Ovary (tissue), 9 donors: Measurements from ENCODE around the gene PRDM13. TPM values are rescaled to one million over a fixed set of nuclear protein-coding genes. Genes with fewer than 3 reads are reported as not detected.
"Not testable (repeated sequence)": the region's sequence is repeated elsewhere in the genome, so short reads cannot be mapped to it uniquely, and the experiment has no call there.

Experiments used
- DNase-seq, 5 donors: peaks; one replicate each; pipeline ENCODE4 v3.0.0-alpha.2; 2019 to 2020
- H3K27ac ChIP-seq, 2 donors: fragments of 200-600 bp; one replicate each; pipeline versions ENCODE4 v1.5.1 to v1.8.0; 2019 to 2022
- H3K27me3 ChIP-seq: fragments of 200-600 bp; one replicate; pipeline ENCODE4 v1.8.0; 2022
- H3K36me3 ChIP-seq: fragments of 200-600 bp; sonication (generic); one replicate; pipeline ENCODE4 v1.5.1; 2019
- H3K4me1 ChIP-seq: one replicate; pipeline ENCODE4 v1.8.1; 2013; ENCODE audit warnings: mild to moderate bottlenecking, moderate library complexity; ENCODE audit not compliant: insufficient read depth
- H3K4me3 ChIP-seq: fragments of 200-600 bp; sonication (generic); one replicate; pipeline ENCODE4 v1.5.1; 2017
- H3K9me3 ChIP-seq, 2 donors: fragments of 200-600 bp in 1 of 2; sonication (generic) in 1 of 2; one replicate each; pipeline versions ENCODE4 v1.5.1 to v1.8.1; 2013 to 2019; ENCODE audit warnings: mild to moderate bottlenecking in 1 of 2, moderate library complexity in 1 of 2
- CTCF ChIP-seq, 3 donors: fragments of 450-650 bp in 2 of 3; fragments of 200-600 bp in 1 of 3; IDR thresholded peaks; one replicate each; pipeline versions ENCODE4 v1.5.1 to v1.8.0; 2016 to 2022; ENCODE audit warnings: antibody characterized with exemption in 3 of 3, mild to moderate bottlenecking in 1 of 3
- EP300 ChIP-seq: sonication (generic); formaldehyde crosslinking; IDR thresholded peaks from one replicate; pipeline ENCODE4 v1.6.1; 2017; ENCODE audit warnings: antibody characterized with exemption
- POLR2A ChIP-seq: fragments of 450-650 bp; IDR thresholded peaks from one replicate; pipeline ENCODE4 v1.6.1; 2017; ENCODE audit warnings: antibody characterized with exemption, mild to moderate bottlenecking, moderate library complexity
- WGBS, 3 donors: extraction: QIAGEN DNeasy Blood & Tissue Kit in 1 of 3; methylation state at CpG; one replicate each; pipeline versions ENCODE4 v1.1.5 to v1.1.7; 2013 to 2017; 5-methylcytosine and 5-hydroxymethylcytosine counted together
- intact Hi-C, 4 donors: fragments of 100-400 bp; cut with DNase I; formaldehyde crosslinking; loops; one replicate each; pipeline versions ENCODE4 v1.11.0 to v1.15.1; 2022 to 2023
- polyA plus RNA-seq, 2 donors: library from polyadenylated mRNA; stranded (reverse); fragments of 200-250 nt in 1 of 2; fragments of 350-450 nt in 1 of 2; fragmentation: Illumina TruSeq in 1 of 2; extraction: RNeasy Lipid Tissue Mini Kit (QIAGEN cat#74804) in 1 of 2; gene quantifications; one replicate each; pipeline ENCODE4 v1.2.3, GENCODE V29; 2013 to 2014
- total RNA-seq, 7 donors: library from RNA; depleted of rRNA in 2 of 7; stranded (reverse); fragments of >200 nt in 2 of 7; fragmentation: NEBNext Ultra II Directional in 3 of 7; extraction: Animal tissue kit (Norgen Biotek cat#: 25700) in 3 of 7; gene quantifications; one replicate each; pipeline versions ENCODE4 v1.1.0 to v1.2.4, GENCODE V29; 2016 to 2023
- donor health status: DM: no; HTN: no; CAD: no; lungs with moderate emphysema.
- donor health status: DM: no; HTN: no; CAD: no.
- donor health status: Bipolar disorder and iron deficiency.
- donor health status: DM: yes; HTN: yes; CAD: no.
- donor health status: DM: no; HTN: no; CAD: no.
- donor health status: DM: yes; HTN: yes; CAD: no.

Gene PRDM13
- total and polyA plus RNA-seq, 9 donors = 0.02 TPM; not detected in 8

GRCh38 chr6:99637629-99638028 is 31.0 kb downstream of the PRDM13 start:
- no peak overlapping the region for H3K4me3 ChIP-seq
- no peaks in the 10 kb centered on the region for H3K27me3 ChIP-seq
- no peak overlapping the region for H3K27ac ChIP-seq
- intact Hi-C loops = no loop called here
- no peaks in the 10 kb centered on the region for H3K36me3 ChIP-seq
- no peaks in the 10 kb centered on the region for H3K4me1 ChIP-seq
- H3K9me3 ChIP-seq = no peaks in the 10 kb centered on the region
- DNase-seq = no peak
- TF ChIP-seq POLR2A (no peak), CTCF (IDR thresholded peaks at IDR 0.05) (no peak), EP300 (no peak)
- 29 to 61% (median 60%) methylated on average over 1 of the region's 1 CpG for WGBS, 3 donors

GRCh38 chr6:99638358-99638757 is 31.7 kb downstream of the PRDM13 start:
- H3K36me3 ChIP-seq, H3K4me1 ChIP-seq, H3K27me3 ChIP-seq, DNase-seq, H3K27ac ChIP-seq, H3K9me3 ChIP-seq, H3K4me3 ChIP-seq, intact Hi-C loops: not testable (repeated sequence)
- 81 to 92% (median 91%) methylated on average over 1 of the region's 1 CpG for WGBS, 3 donors

- no peaks in the 10 kb centered on the region for H3K36me3 ChIP-seq
- H3K4me1 ChIP-seq = no peaks in the 10 kb centered on the region
- DNase-seq = no peak
- H3K4me3 ChIP-seq = no peak overlapping the region
- 31 to 46% (median 39%) methylated on average over 2 of the region's 2 CpGs for WGBS, 3 donors
- H3K27ac ChIP-seq = no peak overlapping the region
- intact Hi-C loops = no loop called here
- TF ChIP-seq EP300 (no peak), POLR2A (no peak), CTCF (IDR thresholded peaks at IDR 0.05) (no peak)
- no peaks in the 10 kb centered on the region for H3K9me3 ChIP-seq
- H3K27me3 ChIP-seq = no peaks in the 10 kb centered on the region
These were observed 34.6 kb downstream of the PRDM13 start for GRCh38 chr6:99641270-99641669.

GRCh38 chr6:99645986-99646385 is 39.4 kb downstream of the PRDM13 start:
- Histone ChIP-seq H3K36me3 (no peaks in the 10 kb centered on the region), H3K9me3 (no peaks in the 10 kb centered on the region), H3K27ac (no peak overlapping the region), H3K4me3 (no peak overlapping the region), H3K4me1 (no peaks in the 10 kb centered on the region), H3K27me3 (no peaks in the 10 kb centered on the region)
- TF ChIP-seq POLR2A (no peak), CTCF (IDR thresholded peaks at IDR 0.05) (no peak), EP300 (no peak)
- intact Hi-C loops = no loop called here
- no peak for DNase-seq
- 29 to 40% (median 31%) methylated on average over 6 of the region's 6 CpGs for WGBS, 3 donors

GRCh38 chr6:99650091-99650571 is 43.5 kb downstream of the PRDM13 start:
- DNase-seq, H3K4me1 ChIP-seq, intact Hi-C loops, H3K9me3 ChIP-seq, H3K4me3 ChIP-seq, H3K36me3 ChIP-seq, H3K27me3 ChIP-seq, H3K27ac ChIP-seq: not testable (repeated sequence)
- 96 to 100% (median 97%) methylated on average over 1 to 22 of the region's 42 CpGs for WGBS, 3 donors

GRCh38 chr6:99660206-99660605 is 53.6 kb downstream of the PRDM13 start:
- WGBS, 3 donors = 0 to 13% (median 2%) methylated on average over 1 of the region's 1 CpG
- Histone ChIP-seq H3K4me1 (no peaks in the 10 kb centered on the region), H3K27me3 (no peaks in the 10 kb centered on the region), H3K4me3 (no peak overlapping the region), H3K36me3 (no peaks in the 10 kb centered on the region), H3K9me3 (no peaks in the 10 kb centered on the region), H3K27ac (no peak overlapping the region)
- DNase-seq = no peak
- TF ChIP-seq CTCF (IDR thresholded peaks at IDR 0.05) (no peak), EP300 (no peak), POLR2A (no peak)
- intact Hi-C loops = no loop called here
